OCI-LY3 (cell line): ENCODE measurements around the gene RPL12.

Source experiments
- H2AFZ ChIP-seq: fragments of 200-600, 300-600 bp; shearing (Covaris generic); 2 replicates; pipeline ENCODE4 v1.6.0; 2014; ENCODE audit warnings: antibody characterized with exemption, low read depth, low read length
- H3K27ac ChIP-seq: fragments of 200-600, 300-600 bp; sonication (generic); 2 replicates; pipeline ENCODE4 v1.5.1; 2014; ENCODE audit warnings: mild to moderate bottlenecking, low read length, moderate library complexity, mixed read lengths
- H3K27me3 ChIP-seq: fragments of 200-600, 300-600 bp; sonication (generic); 2 replicates; pipeline ENCODE4 v1.6.1; 2014; ENCODE audit warnings: low read depth, low read length, mixed read lengths
- H3K36me3 ChIP-seq: fragments of 200-600, 300-600 bp; sonication (generic); replicated peaks from 2 replicates; pipeline ENCODE3; 2014; ENCODE audit warnings: low read depth, low read length, mixed read lengths
- H3K4me1 ChIP-seq: fragments of 300-600, 200-600 bp; sonication (generic); 2 replicates; pipeline ENCODE4 v1.6.1; 2014; ENCODE audit warnings: low read length, mixed read lengths
- H3K4me2 ChIP-seq: fragments of 200-600, 300-600 bp; sonication (generic); 2 replicates; pipeline ENCODE4 v1.6.1; 2014; ENCODE audit warnings: low read length, mixed read lengths
- H3K4me3 ChIP-seq: fragments of 300-600, 200-600 bp; sonication (generic); 2 replicates; pipeline ENCODE4 v1.5.1; 2014; ENCODE audit warnings: antibody characterized with exemption, mild to moderate bottlenecking, low read length, moderate library complexity
- H3K79me2 ChIP-seq: fragments of 300-600, 200-600 bp; shearing (Covaris generic); 2 replicates; pipeline ENCODE4 v1.6.1; 2014; ENCODE audit warnings: mild to moderate bottlenecking, low read length, mixed read lengths
- H3K9ac ChIP-seq: fragments of 300-600, 200-600 bp; shearing (Covaris generic); 2 replicates; pipeline ENCODE4 v1.6.0; 2014; ENCODE audit warnings: mild to moderate bottlenecking, low read length, moderate library complexity
- H3K9me3 ChIP-seq: fragments of 200-600, 300-600 bp; shearing (Covaris generic); 2 replicates; pipeline ENCODE4 v1.6.1; 2014; ENCODE audit warnings: low read length, mixed read lengths; ENCODE audit not compliant: insufficient read depth
- H4K20me1 ChIP-seq: fragments of 200-600, 300-600 bp; sonication (generic); 2 replicates; pipeline ENCODE4 v1.6.1; 2016; ENCODE audit warnings: low read length, mixed read lengths; ENCODE audit not compliant: insufficient read depth
- CTCF ChIP-seq: fragments of 200-600, 300-600 bp; sonication (generic); IDR thresholded peaks from 2 replicates; pipeline ENCODE4 v1.5.1; 2014; ENCODE audit warnings: antibody characterized with exemption, low read length, low read depth
- EZH2phosphoT487 ChIP-seq: fragments of 200-600 bp; shearing (Covaris generic); IDR thresholded peaks from 2 replicates; pipeline ENCODE4 v1.6.1; 2018; ENCODE audit warnings: antibody characterized with exemption, mixed run types, low read depth

Gene RPL12

GRCh38 chr9:127450830-127451607, at the start of gene RPL12, which contains the start of gene LRSAM1:
Gene RPL12 (minus strand): TSS chr9:127451406. CDS start chr9:127451317, 89 bp downstream.
Gene LRSAM1 (plus strand): TSS chr9:127451510. CDS start chr9:127454528, 3,018 bp downstream.
- H3K27me3 ChIP-seq, result no peaks in the 10 kb centered on the region
- H4K20me1 ChIP-seq, result peaks cover 46% of the 10 kb centered on the region
- peak within 1 kb of the TSS; percentile 96 for H3K9ac ChIP-seq
- H3K4me1 ChIP-seq, result peaks cover 36% of the 10 kb centered on the region
- no peak for TF ChIP-seq EZH2phosphoT487
- no peak for TF ChIP-seq CTCF
- H3K4me3 ChIP-seq, result peak within 1 kb of the TSS; percentile 90
- H3K79me2 ChIP-seq, result peaks cover 52% of the 10 kb centered on the region
- H3K27ac ChIP-seq, result peak within 1 kb of the TSS; percentile 83
- peaks cover 50% of the 10 kb centered on the region for H3K36me3 ChIP-seq
- H3K4me2 ChIP-seq, result peak within 1 kb of the TSS; percentile 79
- no peaks in the 10 kb centered on the region for H3K9me3 ChIP-seq
- peak within 1 kb of the TSS; percentile 60; the same call in 1 of the 2 replicates for H2AFZ ChIP-seq

- Histone ChIP-seq H3K79me2 (no peaks in the 10 kb centered on the region), H3K9ac (no peak overlapping the region), H3K27me3 (no peaks in the 10 kb centered on the region), H3K4me2 (no peak overlapping the region), H3K4me1 (peaks cover 7% of the 10 kb centered on the region), H3K27ac (no peak overlapping the region), H4K20me1 (no peaks in the 10 kb centered on the region), H3K9me3 (no peaks in the 10 kb centered on the region), H2AFZ (no peak overlapping the region), H3K36me3 (no peaks in the 10 kb centered on the region), H3K4me3 (no peak overlapping the region)
- TF ChIP-seq CTCF (no peak), EZH2phosphoT487 (no peak)
Observed at GRCh38 chr9:127500862-127501261, 49.7 kb upstream of the RPL12 start.

- H3K9me3 ChIP-seq, result no peaks in the 10 kb centered on the region
- H3K9ac ChIP-seq, result no peak overlapping the region
- H2AFZ ChIP-seq, result no peak overlapping the region
- peaks cover 7% of the 10 kb centered on the region for H3K4me1 ChIP-seq
- H3K4me2 ChIP-seq, result no peak overlapping the region
- H3K27ac ChIP-seq, result no peak overlapping the region
- H3K79me2 ChIP-seq, result no peaks in the 10 kb centered on the region
- H3K4me3 ChIP-seq, result no peak overlapping the region
- TF ChIP-seq EZH2phosphoT487, result no peak
- TF ChIP-seq CTCF, result no peak
- no peaks in the 10 kb centered on the region for H3K36me3 ChIP-seq
- no peaks in the 10 kb centered on the region for H4K20me1 ChIP-seq
- no peaks in the 10 kb centered on the region for H3K27me3 ChIP-seq
Observed at GRCh38 chr9:127500399-127500798, 49.2 kb upstream of the RPL12 start.

GRCh38 chr9:127498298-127498697, 47.1 kb upstream of the RPL12 start:
- Histone ChIP-seq H3K27ac (no peak overlapping the region), H3K4me3 (no peak overlapping the region), H3K4me1 (peaks cover 7% of the 10 kb centered on the region), H3K4me2 (no peak overlapping the region), H3K9me3 (no peaks in the 10 kb centered on the region), H3K36me3 (peaks cover 3% of the 10 kb centered on the region), H4K20me1 (no peaks in the 10 kb centered on the region), H3K9ac (no peak overlapping the region), H2AFZ (no peak overlapping the region), H3K79me2 (no peaks in the 10 kb centered on the region), H3K27me3 (no peaks in the 10 kb centered on the region)
- TF ChIP-seq CTCF (no peak), EZH2phosphoT487 (no peak)
